HepG2 (cell line): ENCODE measurements around the gene MYO1B. TPM values are rescaled to one million over a fixed set of nuclear protein-coding genes. Genes with fewer than 3 reads are reported as not detected.

ENCODE experiments used
- ATAC-seq: fragments of 200-7000 bp; cut with Tn5 transposase; 3 replicates; pipeline ENCODE4 v1.9.1; 2020; ENCODE audit warnings: mild to moderate bottlenecking, moderate library complexity
- BruUV-seq: library from RNA; stranded (reverse); fragments of 400-500 nt; replicated peaks from 2 replicates; lab custom pipeline; 2021; lab: Mats Ljungman, UMichigan
- CTCF ChIA-PET: fragments of 300-600 bp; formaldehyde crosslinking; extraction: SDS; loops from one replicate; lab custom pipeline; 2021; ENCODE audit warnings: low total read pairs, inconsistent platforms, low intra/inter-chr PET ratio; lab: Yijun Ruan, JAX
- POLR2A ChIA-PET: fragments of 350-600 bp; sonication (Branson Sonifier 250); formaldehyde crosslinking; loops from one replicate; lab custom pipeline; 2020; ENCODE audit warnings: antibody characterized with exemption, inconsistent platforms; lab: Yijun Ruan, JAX
- DNase-seq: peaks from one replicate; pipeline ENCODE4 v3.0.0-alpha.2; 2015; ENCODE audit warnings: low spot score
- FAIRE-seq: peaks from 3 replicates; lab custom pipeline; 2011; peaks lifted over from hg19 to GRCh38; lab: Jason Lieb, UNC
- H2AFZ ChIP-seq: one replicate; pipeline ENCODE4 v1.6.1; 2011; ENCODE audit warnings: low read length, inconsistent platforms
- H3K27ac ChIP-seq: fragments of 300-600 bp; 3 replicates; pipeline ENCODE4 v1.8.0; 2011; ENCODE audit warnings: mixed run types, mild to moderate bottlenecking, mixed read lengths, low read length, inconsistent platforms; ENCODE audit not compliant: insufficient read depth; ENCODE audit errors: extremely low read length
- H3K27me3 ChIP-seq, 2 experiments: fragments of 200-600 bp in 1 of 2; 2 replicates in 1 of 2; 3 replicates in 1 of 2; pipeline versions ENCODE4 v1.6.0 to v1.8.0; 2011; ENCODE audit warnings: low read length in 2 of 2, mild to moderate bottlenecking in 2 of 2, moderate library complexity in 2 of 2, inconsistent platforms in 1 of 2; ENCODE audit not compliant: insufficient read depth in 2 of 2, control insufficient read depth in 1 of 2
- H3K36me3 ChIP-seq, 2 experiments: fragments of 200-600 bp in 1 of 2; replicated peaks in 1 of 2; 2 replicates in 1 of 2; 3 replicates in 1 of 2; pipeline versions ENCODE4 v1.5.1 to v1.8.0; 2011; ENCODE audit warnings: low read length in 2 of 2, inconsistent platforms in 1 of 2; ENCODE audit not compliant: insufficient read depth in 2 of 2, control insufficient read depth in 1 of 2
- H3K4me1 ChIP-seq: 2 replicates; pipeline ENCODE4 v1.5.1; 2012; ENCODE audit warnings: low read length, inconsistent platforms; ENCODE audit not compliant: insufficient read depth
- H3K4me2 ChIP-seq: 2 replicates; pipeline ENCODE4 v1.6.0; 2011; ENCODE audit warnings: low read depth, low read length, inconsistent platforms
- H3K4me3 ChIP-seq, 3 experiments: fragments of 200-600 bp in 1 of 3; sonication (generic), shearing (Covaris generic) in 1 of 3; replicated peaks in 1 of 3; 2 replicates each; pipeline ENCODE4 v1.5.1; 2011 to 2016; ENCODE audit warnings: low read length in 3 of 3, inconsistent platforms in 2 of 3, low read depth in 2 of 3, mild to moderate bottlenecking in 2 of 3, control low read depth in 1 of 3, mixed read lengths in 1 of 3; ENCODE audit not compliant: insufficient read depth in 1 of 3
- H3K79me2 ChIP-seq: one replicate; pipeline ENCODE4 v1.6.1; 2011; ENCODE audit warnings: low read length, inconsistent platforms; ENCODE audit not compliant: insufficient read depth
- H3K9ac ChIP-seq: 2 replicates; pipeline ENCODE4 v1.6.0; 2011; ENCODE audit warnings: mild to moderate bottlenecking, low read depth, low read length, inconsistent platforms; ENCODE audit not compliant: insufficient read depth
- H3K9me3 ChIP-seq: 2 replicates; pipeline ENCODE4 v1.5.1; 2012; ENCODE audit warnings: mild to moderate bottlenecking, low read length
- H4K20me1 ChIP-seq: 2 replicates; pipeline ENCODE4 v1.6.0; 2011; ENCODE audit warnings: inconsistent platforms, mild to moderate bottlenecking, low read length, moderate library complexity; ENCODE audit not compliant: insufficient read depth
- ATF6 ChIP-seq: sonication (generic); formaldehyde crosslinking; conservative IDR thresholded peaks from 2 replicates; pipeline ENCODE4 v1.4.0; 2020; ENCODE audit warnings: missing genetic modification reagents
- BRD4 ChIP-seq: sonication (generic); formaldehyde crosslinking; IDR thresholded peaks from 2 replicates; pipeline ENCODE4 v1.4.0; 2020; ENCODE audit warnings: missing genetic modification reagents
- CEBPB ChIP-seq: IDR thresholded peaks from 2 replicates; pipeline ENCODE4 v1.6.1; 2011; ENCODE audit warnings: low read depth, low read length, improper control_type of control experiment, borderline replicate concordance
- CSRNP1 ChIP-seq: sonication (generic); formaldehyde crosslinking; IDR thresholded peaks from 2 replicates; pipeline ENCODE4 v1.8.1; 2023; ENCODE audit warnings: mild to moderate bottlenecking, missing genetic modification reagents
- DMTF1 ChIP-seq: sonication (generic); formaldehyde crosslinking; IDR thresholded peaks from 2 replicates; pipeline ENCODE4 v1.4.0; 2020; ENCODE audit warnings: mild to moderate bottlenecking, missing genetic modification reagents
- GTF2F1 ChIP-seq: fragments of 150-350 bp; IDR thresholded peaks from 2 replicates; pipeline ENCODE4 v1.6.1; 2014; ENCODE audit warnings: low read length
- PHF5A ChIP-seq: IDR thresholded peaks from one replicate; pipeline ENCODE4 v1.6.1; 2018; ENCODE audit warnings: low read depth, missing genetic modification reagents; ENCODE audit not compliant: unreplicated experiment
- SRF ChIP-seq: IDR thresholded peaks from 2 replicates; pipeline ENCODE4 v1.6.1; 2011; ENCODE audit warnings: mild to moderate bottlenecking, low read depth, low read length, moderate library complexity
- ZNF10 ChIP-seq: sonication (generic); formaldehyde crosslinking; IDR thresholded peaks from 2 replicates; pipeline ENCODE4 v1.4.0; 2020; ENCODE audit warnings: mild to moderate bottlenecking, low read depth, missing genetic modification reagents, borderline replicate concordance
- ZNF143 ChIP-seq: sonication (generic); formaldehyde crosslinking; IDR thresholded peaks from 2 replicates; pipeline ENCODE4 v1.4.0; 2020; ENCODE audit warnings: missing genetic modification reagents
- ZNF230 ChIP-seq: sonication (generic); formaldehyde crosslinking; IDR thresholded peaks from 2 replicates; pipeline ENCODE4 v1.4.0; 2020; ENCODE audit warnings: mild to moderate bottlenecking, missing genetic modification reagents
- ZNF382 ChIP-seq: sonication (generic); formaldehyde crosslinking; IDR thresholded peaks from 2 replicates; pipeline ENCODE4 v1.5.0; 2020; ENCODE audit warnings: missing genetic modification reagents, mild to moderate bottlenecking, borderline replicate concordance
- ZNF775 ChIP-seq: sonication (generic); formaldehyde crosslinking; IDR thresholded peaks from 2 replicates; pipeline ENCODE4 v1.4.0; 2020; ENCODE audit warnings: missing genetic modification reagents, mild to moderate bottlenecking, moderate library complexity, borderline replicate concordance
- ZSCAN25 ChIP-seq: sonication (generic); formaldehyde crosslinking; IDR thresholded peaks from 2 replicates; pipeline ENCODE4 v1.8.0; 2022; ENCODE audit warnings: mild to moderate bottlenecking, missing genetic modification reagents
- WGBS: methylation state at CpG from one replicate; pipeline ENCODE4 v1.1.6; 2017; ENCODE audit warnings: low lambda C conversion rate; 5-methylcytosine and 5-hydroxymethylcytosine counted together
- in situ Hi-C: cut with HindIII; loops from 2 replicates; pipeline ENCODE4 v1.10.0; 2017; ENCODE audit warnings: low pct_unique_long_range_greater_than_20kb; ENCODE audit not compliant: extremely low pct_ligation_motif_present
- intact Hi-C: fragments of 100-400 bp; cut with micrococcal nuclease; formaldehyde crosslinking; loops from one replicate; pipeline ENCODE4 v1.10.0; 2022; ENCODE audit not compliant: unreplicated experiment
- polyA plus RNA-seq, 8 experiments: library from polyadenylated mRNA; depleted of rRNA in 3 of 8; stranded (reverse) in 7 of 8; unstranded in 1 of 8; fragments of >200 nt; fragmentation: Illumina TruSeq in 4 of 8; extraction: Trizol in 4 of 8; gene quantifications; 2 replicates each; pipeline versions ENCODE4 v1.2.1 to v1.2.3, GENCODE V29; 2011 to 2016; ENCODE audit warnings: low read depth in 4 of 8, missing spikeins in 1 of 8, mixed read lengths in 1 of 8; ENCODE audit not compliant: insufficient read depth in 1 of 8
- total RNA-seq, 5 experiments: library from RNA; depleted of rRNA; stranded (reverse); fragments of >200 nt; fragmentation: Illumina TruSeq; extraction: Trizol; gene quantifications; 2 replicates each; pipeline ENCODE4 v1.2.3, GENCODE V29; 2016; ENCODE audit warnings: low read depth in 1 of 5

MYO1B gene
- total and polyA plus RNA-seq, 2 of the 13 experiments (the other 11 are each of a cell fraction or from before 2014, with no cell fraction given) = 36.9 to 89.8 TPM

- Histone ChIP-seq H3K27ac (no peak overlapping the region), H3K4me3 (no peak overlapping the region), H3K27me3 (no peaks in the 10 kb centered on the region), H3K9me3 (no peaks in the 10 kb centered on the region), H3K79me2 (no peaks in the 10 kb centered on the region)
- no peak for DNase-seq
- in situ Hi-C loops = no loop called here
- TF ChIP-seq PHF5A (CRISPR knock-in tag) (no peak), ZNF382 (CRISPR knock-in tag) (no peak), GTF2F1 (no peak), ZNF10 (CRISPR knock-in tag) (no peak), ZNF775 (CRISPR knock-in tag) (no peak), ZNF143 (CRISPR knock-in tag) (no peak), ATF6 (no peak), DMTF1 (CRISPR knock-in tag) (no peak), CEBPB (no peak), SRF (no peak), ZSCAN25 (CRISPR knock-in tag) (no peak), ZNF230 (CRISPR knock-in tag) (no peak), BRD4 (CRISPR knock-in tag) (no peak), CSRNP1 (CRISPR knock-in tag) (no peak)
- TF ChIP-seq, all 625 proteins: peak for 0
- Histone ChIP-seq H4K20me1 (no peaks in the 10 kb centered on the region), H3K36me3 (no peaks in the 10 kb centered on the region), H3K9ac (no peak overlapping the region), H3K4me1 (no peaks in the 10 kb centered on the region), H3K4me2 (no peak overlapping the region), H2AFZ (no peak overlapping the region)
- FAIRE-seq (no peak), ATAC-seq (no peak)
- intact Hi-C loops = no loop called here
- ChIA-PET POLR2A (no interaction called here), CTCF (no interaction called here)
- BruUV-seq = no TSS peak
- WGBS = 72% methylated on average over 5 of the region's 5 CpGs
Observed at GRCh38 chr2:191230174-191230573, 15.0 kb upstream of the MYO1B start.
